ENCODE data around the gene ASIP. TPM values are rescaled to one million over a fixed set of nuclear protein-coding genes. Genes with fewer than 3 reads are reported as not detected.
A peak's percentile ranks its signal among the peaks of the same experiment; 100 is the strongest.
"Not testable (repeated sequence)": the region's sequence is repeated elsewhere in the genome, so short reads cannot be mapped to it uniquely, and the experiment has no call there.

The ASIP gene
- total RNA-seq, 1 experiment from 2014 or later = not detected

DNA sequence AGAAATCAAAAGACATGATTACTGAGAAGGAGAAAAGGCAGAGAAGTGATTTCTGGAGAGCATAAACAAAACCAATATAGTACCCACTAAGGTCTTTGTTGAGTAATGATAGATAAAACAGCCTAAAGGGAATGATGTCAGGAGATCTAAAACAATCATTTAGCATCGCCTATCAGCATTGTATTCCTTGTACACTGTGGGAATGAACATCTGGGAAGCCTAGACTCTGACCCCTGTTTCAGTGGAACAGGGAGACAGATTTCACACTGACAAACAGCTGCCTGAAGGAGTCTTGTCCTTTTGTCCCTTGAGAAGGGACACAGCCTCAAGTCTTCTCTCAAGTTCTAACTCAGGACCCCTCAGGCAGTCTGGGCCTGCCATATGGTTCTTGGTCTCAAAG lies 1.7 kb downstream of the ASIP start:
- no peak for DNase-seq (ENCODE audit: low read depth)

- DNase-seq (ENCODE audit: low read depth) = no peak
These were observed 2.2 kb downstream of the ASIP start for GRCh38 chr20:34243377-34243776.

DNA sequence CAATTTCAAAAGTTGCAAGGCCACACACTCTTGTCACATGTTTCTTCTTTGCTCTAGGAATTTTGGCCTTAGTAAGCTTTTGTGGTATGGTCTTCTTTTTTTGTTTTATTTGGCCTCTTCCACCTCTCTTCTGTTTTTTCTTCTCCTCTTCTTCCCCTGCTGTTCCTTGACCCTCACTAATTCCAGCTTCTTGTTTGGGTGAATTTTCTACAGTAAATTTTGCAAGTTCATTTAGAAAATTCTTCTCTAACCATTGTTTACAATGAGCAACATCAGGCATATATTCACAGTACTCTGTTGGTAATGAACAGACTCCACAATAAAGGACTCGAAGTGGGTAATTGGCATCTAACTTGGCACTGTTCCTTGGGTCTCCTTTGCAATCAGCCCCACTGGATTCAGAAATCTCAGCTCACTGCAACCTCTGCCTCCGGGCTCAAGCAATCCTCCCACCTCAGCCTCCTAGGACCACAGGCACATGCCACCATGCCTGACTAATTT lies 5.0 kb downstream of the ASIP start:
- DNase-seq (ENCODE audit: low read depth) = no peak

GRCh38 chr20:34249291-34249690 lies 8.1 kb downstream of the ASIP start:
- peak; percentile 89 for DNase-seq (ENCODE audit: low read depth)

DNA sequence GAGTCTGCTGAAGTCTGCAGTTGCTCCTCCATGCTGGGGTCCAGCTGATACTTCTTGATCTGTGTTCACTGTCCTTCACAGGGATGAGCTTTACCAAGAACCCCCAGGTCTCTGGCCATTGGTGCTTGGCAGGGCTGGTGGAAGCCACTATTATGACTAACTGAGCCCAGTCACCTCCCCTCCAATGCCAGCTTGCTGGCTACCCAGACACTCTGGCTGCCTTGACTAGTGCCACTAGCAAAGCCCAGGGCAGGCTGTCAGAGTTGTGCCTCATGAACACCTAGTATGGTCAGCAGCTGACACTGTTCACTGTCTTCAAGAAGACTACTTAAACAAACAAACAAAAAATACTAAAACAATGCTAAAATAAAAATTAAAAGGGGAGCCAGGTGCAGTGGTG lies 8.8 kb downstream of the ASIP start:
- DNase-seq (ENCODE audit: low read depth) = no peak

- no peak for DNase-seq (ENCODE audit: low read depth)
These were observed 10.4 kb downstream of the ASIP start for GRCh38 chr20:34251619-34252018.

DNA sequence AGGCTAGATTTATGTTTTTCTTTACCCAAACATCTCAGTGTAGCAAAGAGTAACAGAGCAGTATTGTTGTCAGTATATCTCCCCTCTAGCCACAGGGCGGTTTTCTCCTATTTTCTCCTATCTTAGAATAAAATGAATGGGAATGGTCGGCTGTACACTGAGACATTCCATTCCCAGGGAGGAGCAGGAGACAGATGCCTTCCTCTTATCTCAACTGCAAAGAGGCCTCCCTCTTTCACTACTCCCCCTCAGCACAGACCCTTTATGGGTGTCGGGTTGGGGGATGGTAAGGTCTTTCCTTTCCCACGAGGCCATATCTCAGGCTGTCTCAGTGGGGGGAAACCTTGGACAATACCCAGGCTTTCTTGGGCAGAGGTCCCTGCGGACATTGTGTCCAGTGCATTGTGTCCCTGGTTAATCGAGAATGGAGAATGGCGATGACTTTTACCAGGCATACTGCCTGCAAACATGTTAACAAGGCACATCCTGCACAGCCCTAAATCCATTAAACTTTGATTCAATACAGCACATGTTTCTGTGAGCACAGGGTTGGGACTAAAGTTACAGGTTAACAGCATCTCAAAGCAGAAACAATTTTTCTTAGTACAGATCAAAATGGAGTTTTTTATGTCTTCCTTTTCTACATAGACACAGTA lies 11.3 kb downstream of the ASIP start:
- DNase-seq (ENCODE audit: low read depth) = not testable (repeated sequence)

DNA sequence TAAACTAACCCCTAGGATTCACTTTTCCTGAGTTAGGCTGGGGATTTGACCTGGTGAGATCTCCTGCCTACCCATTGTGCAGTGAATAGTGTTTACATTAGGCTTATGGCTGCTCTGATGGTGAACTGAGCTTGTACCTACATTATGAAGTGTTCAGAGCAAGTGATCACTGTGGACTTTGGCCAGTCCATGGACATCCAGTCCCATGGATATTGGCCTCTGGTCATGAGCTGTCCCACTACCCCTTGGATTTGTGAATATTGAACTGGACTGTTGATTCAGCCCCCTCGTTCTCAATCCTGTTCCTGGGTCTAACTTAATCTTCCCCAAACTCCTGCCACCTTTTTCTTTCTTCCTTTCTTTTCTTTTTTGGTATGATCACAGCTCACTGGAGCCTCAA lies 13.8 kb downstream of the ASIP start:
- no peak for DNase-seq (ENCODE audit: low read depth)

DNA sequence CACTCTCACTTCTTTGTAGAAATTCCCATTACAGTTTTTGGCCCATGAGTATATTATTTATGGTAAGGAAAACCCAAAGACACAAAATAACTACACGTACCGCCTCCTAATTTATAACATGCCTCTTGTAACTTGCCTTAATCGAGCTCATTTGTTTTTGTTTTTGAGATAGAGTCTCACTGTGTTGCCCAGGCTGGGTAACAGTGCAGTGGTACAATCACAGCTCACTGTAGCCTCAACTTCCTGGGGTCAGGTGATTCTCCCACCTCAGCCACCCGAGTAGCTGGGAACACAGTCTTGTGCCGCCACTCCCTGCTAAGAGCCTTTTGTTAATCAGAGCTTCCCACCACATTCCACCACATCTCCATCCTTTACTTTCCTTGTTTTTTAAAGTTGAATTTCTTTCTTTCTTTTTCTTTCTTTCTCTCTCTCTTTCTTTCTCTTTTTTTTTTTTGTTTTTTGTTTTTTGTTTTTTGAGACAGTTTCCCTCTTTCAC lies 15.5 kb downstream of the ASIP start:
- no peak for DNase-seq (ENCODE audit: low read depth)

DNA sequence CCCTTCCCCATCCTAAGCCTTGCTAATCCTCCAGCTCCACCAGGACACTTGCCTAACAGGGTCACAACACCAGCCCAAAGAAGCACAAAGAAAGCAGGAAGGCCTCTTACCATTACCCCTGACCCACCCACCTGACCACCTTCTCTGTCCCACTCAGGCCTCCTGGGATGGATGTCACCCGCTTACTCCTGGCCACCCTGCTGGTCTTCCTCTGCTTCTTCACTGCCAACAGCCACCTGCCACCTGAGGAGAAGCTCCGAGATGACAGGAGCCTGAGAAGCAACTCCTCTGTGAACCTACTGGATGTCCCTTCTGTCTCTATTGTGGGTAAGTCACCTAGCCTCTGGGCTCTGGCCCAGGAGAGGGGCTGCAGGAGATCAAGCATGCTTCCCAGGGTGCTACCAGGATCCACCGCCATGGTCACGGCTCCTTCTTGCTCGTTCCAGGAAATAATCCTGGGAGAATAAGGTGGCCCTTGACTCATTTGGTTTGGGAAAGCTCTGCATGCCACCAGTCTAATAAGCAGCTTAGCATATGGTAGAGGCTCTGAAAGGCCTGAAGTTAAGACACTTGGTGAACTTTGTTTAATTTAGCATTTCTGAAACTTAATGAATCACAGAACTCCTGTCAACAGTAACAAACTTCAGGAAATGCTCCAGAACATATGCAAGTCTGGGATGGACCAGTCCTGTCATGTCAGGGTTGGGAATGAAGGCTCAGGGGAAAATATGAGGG lies 19.2 kb downstream of the ASIP start:
- DNase-seq (ENCODE audit: low read depth) = no peak

- DNase-seq (ENCODE audit: low read depth) = no peak
These were observed 21.5 kb downstream of the ASIP start for GRCh38 chr20:34262488-34263288.

DNA sequence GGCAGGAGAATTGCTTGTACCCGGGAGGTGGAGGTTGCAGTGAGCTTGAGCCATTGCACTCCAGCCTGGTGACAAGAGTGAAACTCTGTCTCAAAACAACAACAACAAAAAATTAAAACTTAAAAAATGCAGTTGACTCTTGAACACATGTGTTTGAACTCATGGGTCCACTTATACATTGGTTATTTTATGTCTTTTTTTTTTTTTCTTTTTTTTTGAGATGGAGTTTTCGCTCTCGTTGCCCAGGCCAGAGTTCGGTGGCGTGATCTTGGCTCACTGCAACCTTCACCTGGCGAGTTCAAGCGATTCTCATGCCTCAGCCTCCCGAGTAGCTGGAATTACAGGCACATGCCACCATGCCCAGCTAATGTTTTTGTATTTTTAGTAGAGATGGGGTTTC lies 22.2 kb downstream of the ASIP start:
- not testable (repeated sequence) for DNase-seq (ENCODE audit: low read depth)

GRCh38 chr20:34264141-34264540 lies 22.9 kb downstream of the ASIP start:
- DNase-seq (ENCODE audit: low read depth) = no peak

- DNase-seq (ENCODE audit: low read depth) = no peak
These were observed 26.9 kb downstream of the ASIP start for GRCh38 chr20:34268145-34268544.

DNA sequence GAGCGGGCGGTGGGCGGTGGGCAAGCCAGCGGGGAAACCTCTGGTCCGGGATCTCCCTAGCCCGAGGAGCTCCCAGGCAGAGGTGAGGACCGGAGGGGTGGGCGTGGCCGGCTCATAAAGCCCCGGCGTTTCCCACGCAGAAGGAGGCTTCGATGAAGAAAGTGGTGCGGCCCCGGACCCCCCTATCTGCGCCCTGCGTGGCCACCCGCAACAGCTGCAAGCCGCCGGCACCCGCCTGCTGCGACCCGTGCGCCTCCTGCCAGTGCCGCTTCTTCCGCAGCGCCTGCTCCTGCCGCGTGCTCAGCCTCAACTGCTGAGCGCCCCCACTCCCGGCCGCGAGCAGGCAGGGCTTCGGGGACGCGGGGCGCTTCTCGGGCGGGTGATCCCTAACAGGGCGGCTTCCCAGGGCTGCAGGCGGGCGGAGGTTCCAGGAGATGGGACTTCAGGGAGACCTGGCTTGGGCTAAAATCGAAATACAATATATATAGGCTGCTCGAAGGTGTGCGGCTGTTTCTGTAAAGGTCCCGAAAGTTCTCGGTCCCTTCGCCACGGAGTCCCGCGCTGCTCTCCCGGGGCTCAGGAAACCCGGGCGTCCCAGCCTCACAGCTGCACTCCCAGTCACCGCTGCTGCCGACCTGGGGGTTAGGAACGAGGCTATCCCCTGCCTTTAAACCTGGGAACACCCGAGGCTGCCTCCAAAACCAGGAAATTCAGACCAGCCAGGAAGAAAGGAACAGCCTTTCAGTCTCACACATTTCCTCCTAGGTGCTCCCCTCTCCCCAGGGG lies 27.8 kb downstream of the ASIP start:
- no peak for DNase-seq (ENCODE audit: low read depth)

GRCh38 chr20:34269996-34270627 lies 28.9 kb downstream of the ASIP start:
- peak; percentile 91 for DNase-seq (ENCODE audit: low read depth)

DNA sequence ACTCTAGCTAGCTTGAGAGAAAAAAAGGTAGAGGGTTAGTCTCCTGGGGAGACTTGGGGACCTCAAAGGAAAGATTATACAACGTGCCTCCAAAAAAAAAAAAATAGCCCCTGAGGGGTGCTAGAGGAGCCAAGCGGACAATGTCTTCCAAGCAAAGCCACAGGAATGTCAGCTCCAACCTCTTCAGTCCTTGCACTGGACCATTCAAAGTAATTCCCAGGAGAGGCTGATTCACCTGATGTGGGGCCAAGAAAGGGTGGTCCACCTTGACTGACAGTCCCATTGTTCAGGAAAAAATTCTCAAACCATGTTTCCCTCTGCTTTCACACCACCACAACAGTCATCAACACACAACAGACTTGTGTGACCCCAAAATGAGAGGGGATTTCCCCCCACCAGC lies 30.7 kb downstream of the ASIP start:
- peak; percentile 89 for DNase-seq (ENCODE audit: low read depth)

DNA sequence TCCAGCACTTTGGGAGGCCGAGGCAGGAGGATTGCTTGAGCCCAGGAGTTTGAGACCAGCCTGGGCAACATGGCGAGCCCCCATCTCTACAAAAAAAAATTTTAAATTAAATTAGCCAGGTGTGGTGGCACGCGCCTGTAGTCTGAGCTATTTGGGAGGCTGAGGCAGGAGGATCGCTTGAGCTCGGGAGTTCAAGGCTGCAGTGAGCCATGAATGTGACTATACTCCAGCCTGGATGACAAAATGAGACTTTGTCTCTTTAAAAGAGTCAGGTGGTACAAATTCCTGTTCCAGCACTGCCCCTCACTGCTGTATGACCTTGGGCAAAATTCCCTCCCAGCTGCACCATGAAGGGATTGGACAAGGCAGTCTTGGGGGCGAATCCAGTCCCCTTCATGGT lies 33.5 kb downstream of the ASIP start:
- DNase-seq (ENCODE audit: low read depth) = no peak

DNA sequence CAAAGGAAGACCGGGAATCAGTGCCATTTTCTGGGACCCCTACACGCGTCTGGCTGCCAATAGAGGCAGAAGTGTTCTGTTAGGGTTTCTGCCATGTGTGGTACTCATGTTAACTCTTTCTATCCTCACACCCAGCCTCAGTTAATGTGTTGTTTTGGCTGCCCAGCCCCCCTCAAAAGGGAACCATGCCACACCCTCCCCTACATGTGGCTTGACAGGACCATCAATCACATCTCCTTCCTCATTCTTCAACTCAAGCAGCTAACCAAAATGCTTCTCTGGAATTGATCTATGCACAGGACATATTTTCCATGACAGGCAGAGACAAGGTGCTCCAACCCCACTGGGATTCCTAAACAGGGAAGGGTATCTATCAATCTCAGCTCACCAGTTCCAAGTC lies 40.0 kb downstream of the ASIP start:
- no peak for DNase-seq (ENCODE audit: low read depth)

- DNase-seq (ENCODE audit: low read depth) = no peak
These were observed 40.8 kb downstream of the ASIP start for GRCh38 chr20:34282041-34282440.

- no peak for DNase-seq (ENCODE audit: low read depth)
These were observed 42.6 kb downstream of the ASIP start for GRCh38 chr20:34283844-34284243.
